ENCODE results near the gene MOB3C.
A peak's percentile ranks its signal among the peaks of the same experiment; 100 is the strongest.

MOB3C gene

GRCh38 chr1:46623743-46624644 lies 7.4 kb upstream of the MOB3C start:
- TF ChIP-seq CTCF (IDR thresholded peaks at IDR 0.05; ENCODE audit: borderline replicate concordance, control extremely low read depth, extremely low read depth, insufficient read depth, missing control alignments), result no peak
- DNase-seq (ENCODE audit: low spot score), result no peak
- in situ Hi-C loops (cut with MboI; ENCODE audit: low sequenced_read_pairs, unreplicated experiment), result no loop called here

- peak; percentile 52 for TF ChIP-seq CTCF (IDR thresholded peaks at IDR 0.05; ENCODE audit: borderline replicate concordance, control extremely low read depth, extremely low read depth, insufficient read depth, missing control alignments)
- in situ Hi-C loops (cut with MboI; ENCODE audit: low sequenced_read_pairs, unreplicated experiment), result no loop called here
- no peak for DNase-seq (ENCODE audit: low spot score)
These were observed 5.7 kb upstream of the MOB3C start for GRCh38 chr1:46622344-46622743.

GRCh38 chr1:46621930-46622329 lies 5.3 kb upstream of the MOB3C start:
- no peak for DNase-seq (ENCODE audit: low spot score)
- no peak for TF ChIP-seq CTCF (IDR thresholded peaks at IDR 0.05; ENCODE audit: borderline replicate concordance, control extremely low read depth, extremely low read depth, insufficient read depth, missing control alignments)
- in situ Hi-C loops (cut with MboI; ENCODE audit: low sequenced_read_pairs, unreplicated experiment), result no loop called here

GRCh38 chr1:46619656-46620258 lies 3.1 kb upstream of the MOB3C start:
- in situ Hi-C loops (cut with MboI; ENCODE audit: low sequenced_read_pairs, unreplicated experiment), result no loop called here
- no peak for DNase-seq (ENCODE audit: low spot score)
- TF ChIP-seq CTCF (IDR thresholded peaks at IDR 0.05; ENCODE audit: borderline replicate concordance, control extremely low read depth, extremely low read depth, insufficient read depth, missing control alignments), result no peak

- in situ Hi-C loops (cut with MboI; ENCODE audit: low sequenced_read_pairs, unreplicated experiment), result no loop called here
- TF ChIP-seq CTCF (IDR thresholded peaks at IDR 0.05; ENCODE audit: borderline replicate concordance, control extremely low read depth, extremely low read depth, insufficient read depth, missing control alignments), result no peak
- DNase-seq (ENCODE audit: low spot score), result no peak
These were observed 2.3 kb upstream of the MOB3C start for GRCh38 chr1:46618754-46619415.

GRCh38 chr1:46617833-46618232 lies 1.2 kb upstream of the MOB3C start:
- DNase-seq (ENCODE audit: low spot score), result no peak

More at GRCh38 chr1:46617833-46618232, 1.2 kb upstream of the MOB3C start:
- TF ChIP-seq CTCF (IDR thresholded peaks at IDR 0.05; ENCODE audit: borderline replicate concordance, control extremely low read depth, extremely low read depth, insufficient read depth, missing control alignments), result no peak
- in situ Hi-C loops (cut with MboI; ENCODE audit: low sequenced_read_pairs, unreplicated experiment), result no loop called here
